GM21423 (cell line): Measurements from ENCODE around the gene NINJ1.

Experiments used
- ATAC-seq: cut with Tn5 transposase; IDR thresholded peaks from one replicate; pipeline ENCODE4 v1.9.1; 2021; ENCODE audit warnings: mild to moderate bottlenecking, moderate library complexity; ENCODE audit not compliant: unreplicated experiment

Gene NINJ1

GRCh38 chr9:93090091-93090655 is 43.9 kb downstream of the NINJ1 start:
- no peak for ATAC-seq

- no peak for ATAC-seq
Measured at GRCh38 chr9:93089481-93089991, 44.5 kb downstream of the NINJ1 start.

- ATAC-seq = no peak
Measured at GRCh38 chr9:93089024-93089423, 45.0 kb downstream of the NINJ1 start.

GRCh38 chr9:93088656-93089015 is 45.4 kb downstream of the NINJ1 start:
- ATAC-seq = no peak

- ATAC-seq = no peak
Measured at GRCh38 chr9:93087971-93088655, 45.9 kb downstream of the NINJ1 start.

- no peak for ATAC-seq
Measured at GRCh38 chr9:93086447-93087224, 47.4 kb downstream of the NINJ1 start.

GRCh38 chr9:93085676-93086075 is 48.4 kb downstream of the NINJ1 start:
- no peak for ATAC-seq

GRCh38 chr9:93084471-93084881 is 49.6 kb downstream of the NINJ1 start:
- no peak for ATAC-seq

GRCh38 chr9:93083592-93084470 is 50.2 kb downstream of the NINJ1 start:
- no peak for ATAC-seq

GRCh38 chr9:93082841-93083411 is 51.1 kb downstream of the NINJ1 start:
- ATAC-seq = no peak

GRCh38 chr9:93081931-93082330 is 52.1 kb downstream of the NINJ1 start:
- ATAC-seq = no peak

GRCh38 chr9:93081081-93081529 is 52.9 kb downstream of the NINJ1 start:
- ATAC-seq = no peak

GRCh38 chr9:93080406-93080805 is 53.6 kb downstream of the NINJ1 start:
- no peak for ATAC-seq

GRCh38 chr9:93079371-93079770 is 54.7 kb downstream of the NINJ1 start:
- no peak for ATAC-seq

- ATAC-seq = no peak
Measured at GRCh38 chr9:93077811-93078210, 56.2 kb downstream of the NINJ1 start.

- ATAC-seq = no peak
Measured at GRCh38 chr9:93077367-93077766, 56.7 kb downstream of the NINJ1 start.

- ATAC-seq = no peak
Measured at GRCh38 chr9:93076792-93077128, 57.3 kb downstream of the NINJ1 start.

- ATAC-seq = no peak
Measured at GRCh38 chr9:93076101-93076791, 57.8 kb downstream of the NINJ1 start.

GRCh38 chr9:93072383-93072795 is 61.7 kb downstream of the NINJ1 start:
- ATAC-seq = no peak
